ENCODE data around the gene LRRC46.
A peak's percentile ranks its signal among the peaks of the same experiment; 100 is the strongest.

The LRRC46 gene

DNA sequence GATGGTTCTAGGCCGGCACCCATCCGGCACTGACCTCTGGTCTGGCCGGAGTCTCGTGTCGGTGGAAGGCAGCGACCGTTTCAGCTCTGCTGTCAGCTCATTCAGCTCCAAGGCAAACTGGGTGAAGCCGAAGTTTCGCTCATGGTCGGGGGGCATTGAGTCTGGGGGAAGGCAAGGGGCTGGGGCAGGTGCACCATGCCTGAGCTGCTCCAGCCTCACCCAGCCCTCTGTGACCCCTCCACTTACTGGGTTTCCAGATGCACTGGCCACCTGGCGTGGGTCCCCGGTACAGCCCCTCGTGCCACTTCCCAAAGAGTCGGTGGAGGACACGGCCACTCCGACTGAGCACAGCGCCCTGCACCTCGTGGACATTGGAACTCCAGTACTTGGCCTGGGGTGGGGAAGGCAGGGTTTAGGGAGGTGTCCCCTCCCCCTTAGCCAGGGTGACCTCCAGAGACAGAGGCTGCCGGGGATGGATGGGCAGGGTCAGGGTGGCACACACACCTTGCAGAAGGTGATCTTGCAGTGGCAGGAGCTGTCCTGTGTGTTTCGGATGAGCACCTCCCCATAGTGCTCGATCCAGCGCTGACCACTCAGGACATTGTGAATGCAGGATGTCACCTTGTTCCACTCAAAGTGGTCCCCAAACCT, 22.5 kb upstream of the LRRC46 start:
- no peak overlapping the region for H3K4me3 ChIP-seq (ENCODE audit: control insufficient read depth, low read depth, low read length)
- TF ChIP-seq, protein P1, sequence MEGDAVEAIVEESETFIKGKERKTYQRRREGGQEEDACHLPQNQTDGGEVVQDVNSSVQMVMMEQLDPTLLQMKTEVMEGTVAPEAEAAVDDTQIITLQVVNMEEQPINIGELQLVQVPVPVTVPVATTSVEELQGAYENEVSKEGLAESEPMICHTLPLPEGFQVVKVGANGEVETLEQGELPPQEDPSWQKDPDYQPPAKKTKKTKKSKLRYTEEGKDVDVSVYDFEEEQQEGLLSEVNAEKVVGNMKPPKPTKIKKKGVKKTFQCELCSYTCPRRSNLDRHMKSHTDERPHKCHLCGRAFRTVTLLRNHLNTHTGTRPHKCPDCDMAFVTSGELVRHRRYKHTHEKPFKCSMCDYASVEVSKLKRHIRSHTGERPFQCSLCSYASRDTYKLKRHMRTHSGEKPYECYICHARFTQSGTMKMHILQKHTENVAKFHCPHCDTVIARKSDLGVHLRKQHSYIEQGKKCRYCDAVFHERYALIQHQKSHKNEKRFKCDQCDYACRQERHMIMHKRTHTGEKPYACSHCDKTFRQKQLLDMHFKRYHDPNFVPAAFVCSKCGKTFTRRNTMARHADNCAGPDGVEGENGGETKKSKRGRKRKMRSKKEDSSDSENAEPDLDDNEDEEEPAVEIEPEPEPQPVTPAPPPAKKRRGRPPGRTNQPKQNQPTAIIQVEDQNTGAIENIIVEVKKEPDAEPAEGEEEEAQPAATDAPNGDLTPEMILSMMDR (IDR thresholded peaks at IDR 0.05; ENCODE audit: control insufficient read depth, insufficient read depth, low read depth, low read length, missing control alignments), result no peak
- no peak for DNase-seq (ENCODE audit: low read depth)

DNA sequence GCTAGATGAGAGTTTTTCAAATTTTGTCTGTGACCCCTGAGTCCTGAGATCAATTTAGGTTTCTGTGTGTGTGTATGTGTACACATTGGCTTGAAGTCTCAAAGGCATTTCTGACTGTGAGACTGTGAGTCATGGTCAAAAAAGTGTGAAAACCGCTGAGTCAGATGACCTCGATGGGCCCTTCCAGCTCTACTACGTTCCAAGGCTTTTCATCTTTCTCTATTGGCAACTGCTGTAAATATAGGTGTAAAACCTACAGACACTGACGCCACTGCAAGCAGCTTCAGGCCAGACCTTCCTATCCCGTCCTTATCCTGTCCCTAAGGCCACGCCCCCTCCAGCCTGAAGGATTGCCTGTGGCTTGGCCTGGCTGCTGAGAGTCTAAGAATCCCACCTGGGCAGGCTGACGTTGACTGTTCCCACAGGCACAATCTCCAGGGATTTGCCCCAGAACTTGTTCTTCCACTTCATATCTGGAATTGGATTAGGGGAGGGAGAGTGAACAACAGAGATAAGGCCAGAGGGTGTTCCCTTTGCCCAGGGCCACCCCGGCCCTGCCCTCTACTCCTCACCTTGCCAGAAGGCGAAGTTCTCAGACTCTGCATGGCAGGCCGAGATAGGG, 21.2 kb upstream of the LRRC46 start:
- no peak overlapping the region for H3K4me3 ChIP-seq (ENCODE audit: control insufficient read depth, low read depth, low read length)
- peak; percentile 40 for DNase-seq (ENCODE audit: low read depth)
- TF ChIP-seq, protein P1 (IDR thresholded peaks at IDR 0.05; ENCODE audit: control insufficient read depth, insufficient read depth, low read depth, low read length, missing control alignments), result no peak

DNA sequence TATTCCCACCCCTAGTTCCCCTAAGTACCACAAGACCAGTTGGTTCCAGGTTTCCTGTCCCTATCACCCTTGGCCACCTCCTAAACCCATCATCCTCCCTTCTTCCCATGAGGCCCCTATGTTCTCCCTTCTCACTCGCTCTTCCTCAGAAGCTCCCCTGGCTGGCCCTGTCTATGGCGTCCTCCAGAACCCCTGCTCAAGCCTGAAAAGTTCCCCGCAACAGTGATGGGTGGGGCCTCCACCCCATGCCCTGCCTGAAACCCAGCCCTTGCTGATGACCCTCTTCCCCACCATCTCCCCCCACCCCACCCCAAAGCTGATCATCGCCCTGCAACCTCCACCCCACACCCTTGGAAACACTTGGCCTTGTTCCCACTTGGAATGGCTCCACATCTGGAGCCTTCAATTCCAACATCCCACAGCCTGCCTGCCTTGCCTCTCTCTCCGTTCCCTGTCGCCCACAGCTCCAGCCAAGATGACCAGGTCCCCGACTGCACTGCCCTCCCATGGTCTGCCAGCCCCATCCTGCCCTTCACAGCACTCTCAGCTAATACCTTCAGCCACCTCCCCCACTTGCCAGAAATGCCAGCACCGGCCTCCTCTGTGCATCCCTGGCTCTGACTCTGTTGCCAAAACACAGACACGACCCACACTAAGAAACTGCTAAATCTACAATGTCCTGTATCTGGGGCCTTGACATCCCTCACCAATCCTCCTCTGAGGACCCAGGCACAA, 20.4 kb upstream of the LRRC46 start:
- H3K4me3 ChIP-seq (ENCODE audit: control insufficient read depth, low read depth, low read length), result no peak overlapping the region
- TF ChIP-seq, protein P1 (IDR thresholded peaks at IDR 0.05; ENCODE audit: control insufficient read depth, insufficient read depth, low read depth, low read length, missing control alignments), result no peak
- no peak for DNase-seq (ENCODE audit: low read depth)

DNA sequence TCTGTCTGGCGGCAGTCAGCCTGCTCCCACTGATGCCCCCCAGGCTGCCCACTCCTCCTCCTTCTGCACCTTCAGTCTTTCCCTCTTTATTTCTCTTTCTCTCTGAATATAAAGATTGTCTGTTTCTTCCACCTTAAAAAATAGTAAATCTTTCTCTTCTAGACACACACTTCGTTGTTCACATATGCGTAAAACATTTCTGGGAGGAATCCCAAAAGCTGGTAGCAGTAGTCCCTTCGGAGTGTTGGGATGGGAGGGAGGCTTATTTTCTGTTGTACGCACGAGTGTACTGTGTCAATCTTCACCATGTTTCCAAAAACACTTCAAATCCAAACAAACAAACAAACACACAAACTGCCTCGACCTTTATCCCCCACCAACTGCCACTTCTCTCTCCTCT, 19.8 kb upstream of the LRRC46 start:
- TF ChIP-seq, protein P1 (IDR thresholded peaks at IDR 0.05; ENCODE audit: control insufficient read depth, insufficient read depth, low read depth, low read length, missing control alignments), result no peak
- DNase-seq (ENCODE audit: low read depth), result no peak
- no peak overlapping the region for H3K4me3 ChIP-seq (ENCODE audit: control insufficient read depth, low read depth, low read length)

DNA sequence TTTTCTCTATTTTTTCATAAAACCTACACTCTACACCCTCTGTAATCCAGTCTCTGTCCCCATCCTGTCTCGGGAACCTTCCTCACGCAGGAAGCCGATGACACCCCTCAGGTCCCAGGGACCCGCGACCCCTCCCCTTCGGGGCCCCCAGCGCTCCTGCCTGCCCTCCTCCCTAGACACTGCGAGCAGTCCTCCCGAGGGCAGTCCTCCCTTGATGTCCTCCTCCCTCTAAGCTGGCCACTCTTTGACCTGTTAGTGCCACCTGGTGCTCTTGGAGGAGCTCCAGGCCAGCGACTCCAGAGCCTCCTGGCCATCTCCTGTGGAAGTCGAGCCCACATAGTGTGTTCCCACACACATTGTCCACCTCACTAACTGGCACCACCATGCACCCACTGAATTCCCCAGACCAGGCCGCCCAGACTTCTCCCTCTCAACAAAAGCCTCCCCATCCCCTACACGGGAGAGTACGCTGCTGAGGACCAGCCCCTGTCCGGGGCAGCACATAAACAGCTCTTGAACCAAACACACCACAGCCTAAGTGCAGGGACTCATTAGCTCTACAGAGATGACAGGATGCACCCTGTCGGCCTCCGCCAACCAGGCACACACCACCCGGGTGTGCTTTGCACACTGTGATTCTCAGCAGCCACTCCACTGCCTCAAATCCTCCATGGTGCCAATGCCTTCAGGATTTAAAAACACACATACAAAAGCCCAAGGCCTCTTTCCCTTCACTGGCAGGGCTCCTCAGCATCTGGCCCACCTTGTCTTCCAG, 19.1 kb upstream of the LRRC46 start:
- no peak overlapping the region for H3K4me3 ChIP-seq (ENCODE audit: control insufficient read depth, low read depth, low read length)
- no peak for DNase-seq (ENCODE audit: low read depth)
- TF ChIP-seq, protein P1 (IDR thresholded peaks at IDR 0.05; ENCODE audit: control insufficient read depth, insufficient read depth, low read depth, low read length, missing control alignments), result no peak

DNA sequence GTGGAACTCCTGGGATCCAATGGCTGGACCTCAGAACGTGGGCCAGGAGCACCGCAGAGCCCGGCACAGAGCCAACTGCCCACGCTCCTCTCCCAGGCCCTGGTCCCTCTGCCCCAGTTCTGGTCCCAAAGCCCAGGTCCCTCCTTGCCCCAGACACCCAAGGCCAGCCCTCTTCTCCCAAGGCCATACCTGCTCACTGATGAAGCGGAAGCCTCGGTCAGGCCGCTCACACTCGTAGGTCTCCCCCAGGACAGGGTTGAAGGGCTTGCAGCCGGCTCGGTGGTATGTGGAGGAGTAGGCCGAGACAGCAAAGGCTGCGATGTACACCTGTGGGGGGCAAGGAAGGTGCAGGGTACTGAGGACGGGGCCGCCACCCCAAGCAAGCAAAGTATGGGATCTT, 18.4 kb upstream of the LRRC46 start:
- TF ChIP-seq, protein P1 (IDR thresholded peaks at IDR 0.05; ENCODE audit: control insufficient read depth, insufficient read depth, low read depth, low read length, missing control alignments), result no peak
- no peak for DNase-seq (ENCODE audit: low read depth)
- no peak overlapping the region for H3K4me3 ChIP-seq (ENCODE audit: control insufficient read depth, low read depth, low read length)

Measured in AG09309 (cell line).